CD4-positive, alpha-beta T cell treated with Interferon gamma for 1 hour (primary cell): Measurements from ENCODE around the gene USP34.
"Not testable (repeated sequence)": the region's sequence is repeated elsewhere in the genome, so short reads cannot be mapped to it uniquely, and the experiment has no call there.

Source experiments
- DNase-seq: peaks from one replicate; pipeline ENCODE4 v3.0.0-alpha.2; 2020

The USP34 gene

DNA sequence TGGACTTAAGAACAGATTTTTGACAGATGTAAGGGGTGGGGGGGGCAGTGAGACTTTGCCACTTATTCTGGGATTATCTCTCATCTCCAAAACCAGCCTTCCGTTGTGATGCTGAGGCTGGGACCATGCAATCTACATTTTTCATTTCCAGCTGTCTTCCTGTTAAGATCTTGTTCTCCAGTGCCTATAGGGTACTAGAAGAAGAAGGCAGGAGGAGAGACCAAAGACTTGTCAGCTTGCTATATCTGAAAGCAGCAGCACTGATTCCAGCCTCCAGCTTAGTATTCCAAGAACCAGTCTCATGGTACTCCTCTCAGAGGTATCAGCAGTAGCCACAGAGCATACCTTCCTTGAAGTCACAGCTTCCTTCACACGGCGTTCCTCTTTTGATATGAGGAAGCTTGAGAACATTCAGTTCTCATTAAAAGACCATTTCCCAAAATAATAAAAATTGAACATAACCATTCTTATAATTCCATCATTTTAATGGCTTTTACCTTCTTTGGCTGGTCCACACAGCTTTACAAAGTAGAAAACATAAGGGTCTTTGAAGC, 49.8 kb downstream of the USP34 start:
- DNase-seq = no peak

GRCh38 chr2:61419570-61419969, 51.3 kb downstream of the USP34 start:
- no peak for DNase-seq

- DNase-seq = peak; percentile 21
These were observed 51.8 kb downstream of the USP34 start for GRCh38 chr2:61419129-61419528.

- no peak for DNase-seq
These were observed 53.8 kb downstream of the USP34 start for GRCh38 chr2:61416871-61417645.

- DNase-seq = no peak
These were observed 55.6 kb downstream of the USP34 start for GRCh38 chr2:61415265-61415664.

DNA sequence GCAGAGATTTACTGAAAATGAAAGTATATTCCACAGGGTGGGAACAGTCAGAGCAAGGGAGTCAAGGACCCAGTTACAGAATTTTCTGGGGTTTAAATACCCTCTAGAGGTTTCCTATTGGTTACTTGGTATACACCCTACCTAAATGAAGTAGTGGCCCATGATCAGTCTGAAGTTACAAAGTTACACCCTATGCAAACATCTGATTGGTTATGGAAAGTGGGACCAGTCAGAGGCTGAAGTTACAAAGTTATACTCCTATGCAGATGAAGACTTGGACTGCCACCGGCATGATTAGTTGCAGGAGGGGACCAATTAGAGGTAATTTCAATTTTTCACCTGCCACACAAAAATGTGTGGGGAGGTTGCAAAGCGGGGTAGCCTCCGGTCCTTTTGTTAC, 56.2 kb downstream of the USP34 start:
- no peak for DNase-seq

GRCh38 chr2:61411109-61411508, 59.8 kb downstream of the USP34 start:
- DNase-seq = no peak

DNA sequence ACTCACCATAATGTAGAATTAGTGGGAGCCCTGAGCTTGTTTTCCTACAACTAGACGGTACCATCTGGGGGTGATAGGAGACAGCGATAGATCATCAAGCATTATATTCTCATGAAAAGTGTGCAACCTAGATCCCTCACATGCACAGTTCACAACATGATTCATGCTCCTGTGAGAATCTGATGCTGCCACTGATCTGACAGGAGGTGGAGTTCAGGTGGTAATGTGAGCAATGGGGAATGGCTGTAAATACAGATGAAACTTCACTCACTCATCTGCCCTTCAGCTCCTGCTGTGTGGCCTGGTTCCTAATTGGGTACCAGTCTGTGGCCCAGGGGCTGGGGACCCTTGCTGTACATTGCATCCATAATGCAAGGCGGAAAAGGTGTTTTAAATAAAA, 60.7 kb downstream of the USP34 start:
- no peak for DNase-seq

DNA sequence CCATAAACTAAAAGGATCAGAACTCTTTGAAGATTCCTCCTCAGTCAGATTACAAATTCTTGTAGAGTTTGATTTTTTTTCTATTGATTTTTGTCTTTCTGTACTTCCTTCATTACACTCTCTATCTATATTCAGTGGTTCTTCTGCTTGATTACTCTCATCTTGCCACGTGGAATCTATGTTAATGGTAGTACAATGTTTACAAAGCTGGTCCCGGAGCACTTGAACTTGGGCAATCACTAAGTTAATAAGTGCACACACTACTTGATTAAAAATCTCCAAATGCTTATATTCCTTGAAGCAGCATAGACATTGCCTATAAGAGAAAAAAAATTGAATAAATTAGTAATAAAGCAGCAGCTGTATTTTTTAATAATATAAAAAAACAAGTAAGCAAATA, 65.1 kb downstream of the USP34 start:
- no peak for DNase-seq

GRCh38 chr2:61404438-61404837, 66.4 kb downstream of the USP34 start:
- DNase-seq = no peak

DNA sequence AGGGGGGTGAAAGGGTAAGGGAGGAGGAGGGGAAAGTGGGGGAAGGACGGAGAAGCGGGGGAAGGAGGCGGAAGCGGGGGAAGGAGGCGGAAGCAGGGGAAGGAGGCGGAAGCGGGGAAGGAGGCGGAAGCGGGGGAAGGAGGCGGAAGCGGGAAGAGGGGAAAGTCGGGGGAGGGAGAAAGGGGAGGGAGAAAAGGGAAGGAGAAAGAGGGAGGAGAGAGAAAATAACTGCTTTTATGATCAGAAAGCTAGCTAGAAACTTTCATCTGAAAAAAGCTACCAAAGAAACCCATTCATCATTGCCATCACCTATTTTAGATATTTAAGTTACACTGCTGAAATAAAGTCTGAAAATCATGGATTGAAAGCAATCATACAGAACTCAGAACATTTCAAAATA, 72.5 kb downstream of the USP34 start:
- no peak for DNase-seq

GRCh38 chr2:61396005-61396404, 74.9 kb downstream of the USP34 start:
- no peak for DNase-seq

DNA sequence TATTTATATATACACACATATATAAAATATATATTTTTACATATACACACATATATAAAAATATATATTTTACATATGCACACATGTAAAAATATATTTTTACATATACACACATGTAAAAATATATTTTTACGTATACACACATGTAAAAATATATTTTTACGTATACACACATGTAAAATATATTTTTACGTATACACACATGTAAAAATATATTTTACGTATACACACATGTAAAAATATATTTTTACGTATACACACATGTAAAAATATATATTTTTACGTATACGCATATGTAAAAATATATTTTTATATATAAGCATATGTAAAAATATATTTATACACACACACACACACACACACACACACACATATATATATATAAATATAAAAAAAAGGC, 83.3 kb downstream of the USP34 start:
- not testable (repeated sequence) for DNase-seq

GRCh38 chr2:61380882-61381197, 90.0 kb downstream of the USP34 start:
- DNase-seq = not testable (repeated sequence)

- no peak for DNase-seq
These were observed 90.6 kb downstream of the USP34 start for GRCh38 chr2:61380056-61380881.

GRCh38 chr2:61379521-61379920, 91.4 kb downstream of the USP34 start:
- no peak for DNase-seq

GRCh38 chr2:61378281-61378680, 92.6 kb downstream of the USP34 start:
- no peak for DNase-seq

DNA sequence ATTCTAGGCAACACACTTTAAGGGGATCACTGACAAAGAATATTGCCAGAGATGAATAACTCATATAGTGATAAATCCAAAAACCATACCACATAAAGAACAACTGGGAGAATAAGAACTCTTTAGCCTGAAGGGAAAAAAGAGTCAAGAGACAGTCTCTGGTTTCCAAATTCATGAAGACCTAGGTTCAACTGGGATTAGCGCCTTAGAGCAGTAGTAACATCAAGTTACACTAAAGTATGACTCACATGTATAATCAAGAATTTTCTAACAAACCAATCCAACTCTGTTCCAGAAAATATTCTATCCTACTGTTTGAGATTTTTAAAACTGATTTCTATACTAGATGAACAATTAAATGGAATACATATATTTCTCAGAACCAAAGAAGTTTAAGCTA, 93.8 kb downstream of the USP34 start:
- DNase-seq = no peak

- DNase-seq = no peak
These were observed 94.7 kb downstream of the USP34 start for GRCh38 chr2:61376211-61376610.

DNA sequence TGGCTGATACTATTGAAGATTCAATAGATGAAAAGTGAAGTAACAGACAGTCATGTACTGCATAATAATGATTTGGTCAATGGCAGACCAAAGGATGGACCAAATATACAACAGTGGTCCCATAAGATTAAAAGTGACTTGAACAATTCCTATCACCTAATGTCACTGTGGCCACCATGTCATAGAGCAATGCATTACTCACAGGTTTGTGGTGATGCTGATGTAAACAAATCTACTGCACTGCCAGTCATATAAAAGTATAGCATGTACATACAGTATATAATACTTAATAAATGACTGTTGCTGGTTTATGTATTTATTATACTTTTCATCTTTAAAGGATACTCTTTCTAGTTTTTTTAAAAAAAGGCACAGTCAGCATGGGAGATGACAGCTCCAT, 99.9 kb downstream of the USP34 start:
- DNase-seq = no peak

DNA sequence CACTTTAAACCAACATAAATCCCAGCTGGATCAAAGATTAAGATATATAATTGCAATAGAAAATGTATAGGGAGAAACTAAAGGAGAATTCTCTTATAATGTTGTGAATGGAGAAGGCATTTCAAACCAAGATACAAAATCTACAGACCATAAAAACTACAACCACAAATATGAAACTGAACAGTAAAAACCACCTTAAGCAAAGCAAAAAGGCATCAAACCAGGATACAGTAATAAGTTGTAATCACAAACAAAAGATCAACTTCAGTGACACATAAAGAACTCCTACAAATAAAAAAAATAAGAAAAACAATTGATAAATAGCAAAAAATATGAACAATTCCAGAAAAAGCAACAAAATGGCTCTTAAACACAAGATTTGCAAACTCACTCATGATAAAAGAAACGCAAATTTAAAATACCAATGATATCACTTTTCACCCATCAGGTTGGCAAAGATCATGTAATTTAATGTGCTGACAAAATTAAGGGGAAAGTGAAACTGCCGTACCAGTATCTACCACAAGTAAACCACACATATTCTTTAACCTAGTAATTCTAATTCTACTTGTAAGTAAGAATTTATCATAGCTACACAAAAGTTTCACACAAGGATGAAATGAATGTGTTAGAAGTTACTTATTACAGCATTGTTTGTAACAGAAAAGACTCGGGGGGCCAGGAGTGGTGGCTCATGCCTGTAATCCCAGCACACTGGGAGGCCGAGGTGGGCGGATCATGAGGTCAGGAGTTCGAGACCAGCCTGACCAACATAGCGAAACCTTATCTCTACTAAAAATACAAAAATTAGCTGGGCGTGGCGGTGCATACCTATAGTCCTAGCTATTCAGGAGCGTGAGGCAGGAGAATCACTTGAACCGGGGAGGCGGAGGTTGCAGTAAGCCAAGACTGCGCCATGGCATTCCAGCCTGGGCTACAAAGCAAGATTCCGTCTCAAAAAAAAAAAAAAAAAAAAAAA, 101.9 kb downstream of the USP34 start:
- DNase-seq = no peak

DNA sequence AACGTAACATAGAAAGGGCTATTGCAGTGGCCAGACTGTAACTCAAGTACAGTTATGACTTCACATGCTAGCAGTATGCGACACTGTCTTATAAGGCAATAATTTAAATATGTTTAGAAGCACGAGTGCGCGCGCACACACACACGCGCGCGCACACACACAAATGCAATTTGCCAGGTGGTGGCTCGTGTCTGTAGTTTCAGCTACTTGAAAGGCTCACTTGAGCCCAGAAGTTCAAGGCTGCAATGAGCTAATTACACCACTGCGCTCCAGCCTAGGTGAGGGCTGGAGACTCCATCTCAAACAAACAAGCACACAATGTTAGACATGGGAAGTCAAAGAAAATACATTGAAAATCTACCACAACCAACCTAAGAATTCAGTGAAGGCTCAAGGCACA, 103.7 kb downstream of the USP34 start:
- DNase-seq = no peak

- DNase-seq = no peak
These were observed 107.3 kb downstream of the USP34 start for GRCh38 chr2:61363580-61363979.
